Measurements from ENCODE around the gene IQGAP2. TPM values are rescaled to one million over a fixed set of nuclear protein-coding genes. Genes with fewer than 3 reads are reported as not detected.
"Not testable (repeated sequence)": the region's sequence is repeated elsewhere in the genome, so short reads cannot be mapped to it uniquely, and the experiment has no call there.

The IQGAP2 gene
- total and polyA plus RNA-seq, 2 of the 8 experiments (the other 6 are each of a cell fraction or from before 2014, with no cell fraction given), result 19.7 to 66.0 TPM

DNA sequence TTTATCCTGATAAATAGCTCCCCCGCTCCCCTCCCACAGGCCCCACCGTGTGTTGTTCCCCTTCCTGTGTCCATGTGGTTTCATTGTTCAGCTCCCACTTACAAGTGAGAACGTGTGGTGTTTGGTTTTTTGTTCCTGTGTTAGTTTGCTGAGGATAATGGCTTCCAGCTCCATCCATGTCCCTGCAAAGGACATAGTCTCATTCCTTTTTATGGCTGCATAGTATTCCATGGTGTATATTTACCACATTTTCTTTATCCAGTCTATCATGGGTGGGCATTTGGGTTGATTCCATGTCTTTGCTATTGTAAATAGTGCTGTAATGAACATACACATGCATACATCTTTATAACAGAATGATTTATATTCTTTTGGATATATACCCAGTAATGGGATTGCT lies 34.4 kb downstream of the IQGAP2 start:
- 97% methylated on average over 3 of the region's 3 CpGs; no CpG with 5 or more reads in 1 of the 2 experiments for WGBS, 2 experiments (ENCODE audit: extremely low coverage in 1 of 2, insufficient coverage in 1 of 2, insufficient read length in 1 of 2, insufficient replicate concordance in 2 of 2, low coverage in 1 of 2, low lambda C conversion rate in 2 of 2, missing lambda C conversion rate in 1 of 2)
- H3K79me1 ChIP-seq (ENCODE audit: low read depth, low read length); H3K4ac ChIP-seq (replicated peaks; ENCODE audit: insufficient read length, low read depth, low read length); H2BK12ac ChIP-seq (ENCODE audit: low read depth, low read length); H3K56ac ChIP-seq (replicated peaks; ENCODE audit: insufficient read length, low read depth, low read length); H3K23me2 ChIP-seq (ENCODE audit: low read depth, low read length); H2BK120ac ChIP-seq (replicated peaks; ENCODE audit: low read depth, low read length); H3K18ac ChIP-seq (ENCODE audit: extremely low read depth, low read length); H4K20me1 ChIP-seq (replicated peaks in 1 of 2; ENCODE audit: control insufficient read depth in 1 of 2, insufficient read depth in 2 of 2, low read length in 2 of 2); H2BK5ac ChIP-seq (ENCODE audit: low read depth, low read length); H2AK5ac ChIP-seq (ENCODE audit: low read depth, low read length); H4K8ac ChIP-seq (ENCODE audit: extremely low read depth, insufficient read depth, low read length); H3K27ac ChIP-seq (ENCODE audit: low read depth, low read length); H3K23ac ChIP-seq (ENCODE audit: insufficient read length); H3K4me3 ChIP-seq (ENCODE audit: extremely low read depth in 1 of 4, insufficient read depth in 2 of 4, low read depth in 3 of 4, low read length in 4 of 4); H2AFZ ChIP-seq (ENCODE audit: low read length); H2BK20ac ChIP-seq (ENCODE audit: low read length); H3K4me2 ChIP-seq (ENCODE audit: insufficient read depth in 1 of 2, low read depth in 2 of 2, low read length in 2 of 2); POLR2A ChIA-PET (ENCODE audit: partially characterized antibody); DNase-seq (ENCODE audit: low read depth in 1 of 2, low spot score in 2 of 2); H4K5ac ChIP-seq (ENCODE audit: insufficient read length, low read depth, low read length); H3K4me1 ChIP-seq (replicated peaks in 1 of 4; ENCODE audit: control insufficient read depth in 3 of 4, insufficient read depth in 4 of 4, low read length in 3 of 4); H3K27me3 ChIP-seq (replicated peaks in 1 of 4; ENCODE audit: control insufficient read depth in 3 of 4, extremely low read depth in 1 of 4, insufficient read depth in 3 of 4, low read length in 3 of 4); H3K9me3 ChIP-seq (ENCODE audit: insufficient read depth in 2 of 2, low read depth in 1 of 2, low read length in 1 of 2); H3K14ac ChIP-seq (ENCODE audit: insufficient read length); H4K91ac ChIP-seq (replicated peaks; ENCODE audit: insufficient read length, low read length); H3K36me3 ChIP-seq (ENCODE audit: control insufficient read depth in 2 of 4, insufficient read depth in 4 of 4, low read length in 3 of 4); H2BK15ac ChIP-seq (ENCODE audit: low read length); FAIRE-seq; H3K9ac ChIP-seq (replicated peaks in 1 of 4; ENCODE audit: extremely low read depth in 1 of 4, low read depth in 3 of 4, low read length in 3 of 4): not testable (repeated sequence)
- CTCF ChIA-PET (ENCODE audit: partially characterized antibody), result interaction anchor here (0.7 to 1.2 kb wide), 2 partner anchors 34 to 106 kb away, joined by 3 read pairs; no protein-coding TSS in a partner anchor
- peaks cover 2 to 68% of the 10 kb centered on the region in 2 experiments; a peak in 2 of 4 replicates for H3K79me2 ChIP-seq (ENCODE audit: control insufficient read depth in 1 of 2, insufficient read depth in 2 of 2, low read length in 2 of 2)

Data from H1 (cell line).